HepG2 (cell line): ENCODE data around the gene SDR39U1. TPM values are rescaled to one million over a fixed set of nuclear protein-coding genes. Genes with fewer than 3 reads are reported as not detected.
A peak's percentile ranks its signal among the peaks of the same experiment; 100 is the strongest.

Experiments
- ATF6 ChIP-seq: sonication (generic); formaldehyde crosslinking; conservative IDR thresholded peaks from 2 replicates; pipeline ENCODE4 v1.4.0; 2020; ENCODE audit warnings: missing genetic modification reagents
- CREM ChIP-seq, 2 experiments: sonication (generic) in 1 of 2; formaldehyde crosslinking in 1 of 2; IDR thresholded peaks; 2 replicates each; pipeline versions ENCODE4 v1.4.0 to v1.6.1; 2016 to 2020; ENCODE audit warnings: antibody characterized with exemption in 1 of 2, mild to moderate bottlenecking in 1 of 2, missing genetic modification reagents in 1 of 2
- DNMT1 ChIP-seq: sonication (generic); formaldehyde crosslinking; IDR thresholded peaks from 2 replicates; pipeline ENCODE4 v1.5.1; 2020; ENCODE audit warnings: mild to moderate bottlenecking, missing genetic modification reagents
- IRF1 ChIP-seq: sonication (generic); formaldehyde crosslinking; IDR thresholded peaks from 2 replicates; pipeline ENCODE4 v1.4.0; 2020; ENCODE audit warnings: low read depth, mild to moderate bottlenecking, missing genetic modification reagents
- KAT7 ChIP-seq: IDR thresholded peaks from 2 replicates; pipeline ENCODE4 v1.6.1; 2018; ENCODE audit warnings: borderline replicate concordance, missing compliant biosample characterization
- PAF1 ChIP-seq: IDR thresholded peaks from 2 replicates; pipeline ENCODE4 v1.6.1; 2016; ENCODE audit warnings: missing genetic modification reagents, missing compliant biosample characterization
- PLSCR1 ChIP-seq: sonication (generic); formaldehyde crosslinking; IDR thresholded peaks from 2 replicates; pipeline ENCODE4 v1.5.0; 2020; ENCODE audit warnings: missing genetic modification reagents, mild to moderate bottlenecking, borderline replicate concordance
- TFAP4 ChIP-seq: sonication (generic); IDR thresholded peaks from 2 replicates; pipeline ENCODE4 v1.6.1; 2016; ENCODE audit warnings: low read depth, borderline replicate concordance
- TRAFD1 ChIP-seq: sonication (generic); formaldehyde crosslinking; IDR thresholded peaks from 2 replicates; pipeline ENCODE4 v1.5.1; 2020; ENCODE audit warnings: missing genetic modification reagents, mild to moderate bottlenecking, borderline replicate concordance
- TRIM22 ChIP-seq: fragments of 450-650 bp; IDR thresholded peaks from 2 replicates; pipeline ENCODE4 v1.6.1; 2017
- ZFP82 ChIP-seq: sonication (generic); formaldehyde crosslinking; IDR thresholded peaks from 2 replicates; pipeline ENCODE4 v1.5.1; 2020; ENCODE audit warnings: mild to moderate bottlenecking, missing genetic modification reagents, borderline replicate concordance
- ZMAT5 ChIP-seq: sonication (generic); formaldehyde crosslinking; IDR thresholded peaks from 2 replicates; pipeline ENCODE4 v1.5.0; 2020; ENCODE audit warnings: mild to moderate bottlenecking, low read depth, missing genetic modification reagents, borderline replicate concordance
- ZNF205 ChIP-seq: IDR thresholded peaks from 2 replicates; pipeline ENCODE4 v1.6.1; 2018; ENCODE audit warnings: missing biosample characterization, missing genetic modification reagents
- ZNF331 ChIP-seq: sonication (generic); formaldehyde crosslinking; IDR thresholded peaks from 2 replicates; pipeline ENCODE4 v1.4.0; 2020; ENCODE audit warnings: missing genetic modification reagents
- ZNF513 ChIP-seq: sonication (generic); formaldehyde crosslinking; conservative IDR thresholded peaks from 2 replicates; pipeline ENCODE4 v1.5.0; 2020; ENCODE audit warnings: missing genetic modification reagents
- ZNF569 ChIP-seq: sonication (generic); formaldehyde crosslinking; IDR thresholded peaks from 2 replicates; pipeline ENCODE4 v1.5.0; 2020; ENCODE audit warnings: mild to moderate bottlenecking, missing genetic modification reagents, moderate library complexity, borderline replicate concordance
- ZNF724P ChIP-seq: sonication (generic); formaldehyde crosslinking; IDR thresholded peaks from 2 replicates; pipeline ENCODE4 v1.8.0; 2022; ENCODE audit warnings: missing genetic modification reagents, borderline replicate concordance
- ZNF784 ChIP-seq: sonication (generic); formaldehyde crosslinking; IDR thresholded peaks from 2 replicates; pipeline ENCODE4 v1.5.1; 2020; ENCODE audit warnings: missing genetic modification reagents, mild to moderate bottlenecking, borderline replicate concordance
- ZSCAN25 ChIP-seq: sonication (generic); formaldehyde crosslinking; IDR thresholded peaks from 2 replicates; pipeline ENCODE4 v1.8.0; 2022; ENCODE audit warnings: mild to moderate bottlenecking, missing genetic modification reagents
- polyA plus RNA-seq, 8 experiments: library from polyadenylated mRNA; depleted of rRNA in 3 of 8; stranded (reverse) in 7 of 8; unstranded in 1 of 8; fragments of >200 nt; fragmentation: Illumina TruSeq in 4 of 8; extraction: Trizol in 4 of 8; gene quantifications; 2 replicates each; pipeline versions ENCODE4 v1.2.1 to v1.2.3, GENCODE V29; 2011 to 2016; ENCODE audit warnings: low read depth in 4 of 8, missing spikeins in 1 of 8, mixed read lengths in 1 of 8; ENCODE audit not compliant: insufficient read depth in 1 of 8
- total RNA-seq, 5 experiments: library from RNA; depleted of rRNA; stranded (reverse); fragments of >200 nt; fragmentation: Illumina TruSeq; extraction: Trizol; gene quantifications; 2 replicates each; pipeline ENCODE4 v1.2.3, GENCODE V29; 2016; ENCODE audit warnings: low read depth in 1 of 5

The SDR39U1 gene
- total and polyA plus RNA-seq, 2 of the 13 experiments (the other 11 are each of a cell fraction or from before 2014, with no cell fraction given), result 34.4 to 129 TPM

GRCh38 chr14:24441904-24442239 lies 704 bp downstream of the SDR39U1 start (continued):
- TF ChIP-seq ATF6, result no peak
- TF ChIP-seq TFAP4, result no peak
- TF ChIP-seq PAF1, result peak; percentile 7; the same call in 1 of the 2 replicates
- no peak for TF ChIP-seq ZSCAN25 (CRISPR knock-in tag)
- no peak for TF ChIP-seq ZNF513 (CRISPR knock-in tag)
- 0 out of 2 replicates have a peak, but pooled peaks have one; percentile 43 for TF ChIP-seq ZNF784 (CRISPR knock-in tag)
- TF ChIP-seq KAT7 (CRISPR knock-in tag), result no peak
- 0 out of 2 replicates have a peak, but pooled peaks have one; percentile 74 for TF ChIP-seq PLSCR1 (CRISPR knock-in tag)
- TF ChIP-seq DNMT1 (CRISPR knock-in tag), result no peak
- TF ChIP-seq TRAFD1 (CRISPR knock-in tag), result peak; percentile 95
- 0 out of 2 replicates have a peak, but pooled peaks have one; percentile 76 for TF ChIP-seq ZFP82 (CRISPR knock-in tag)
- TF ChIP-seq CREM (IDR thresholded peaks at IDR 0.05), result no peak
- TF ChIP-seq CREM (CRISPR knock-in tag; IDR thresholded peaks at IDR 0.05), result no peak
- TF ChIP-seq ZNF724P, result no peak
- TF ChIP-seq ZMAT5 (CRISPR knock-in tag), result 0 out of 2 replicates have a peak, but pooled peaks have one; percentile 65
- TF ChIP-seq TRIM22, result no peak
- TF ChIP-seq ZNF569 (CRISPR knock-in tag), result no peak
- no peak for TF ChIP-seq IRF1 (CRISPR knock-in tag)
- TF ChIP-seq ZNF331 (CRISPR knock-in tag), result no peak
- TF ChIP-seq ZNF205 (CRISPR knock-in tag), result no peak
